MM.1S (cell line): ENCODE results near the gene AXIN2.

Experiments
- CTCF ChIP-seq: fragments of 300-600 bp; sonication (generic); IDR thresholded peaks from 2 replicates; pipeline ENCODE4 v1.5.1; 2016; ENCODE audit warnings: antibody characterized with exemption, low read length, mixed read lengths
- EZH2 ChIP-seq: fragments of 300-600 bp; sonication (generic); optimal IDR thresholded peaks from 2 replicates; pipeline ENCODE3; 2017; ENCODE audit warnings: low read depth, mild to moderate bottlenecking, antibody characterized with exemption, low read length, mixed read lengths

GRCh38 chr17:65589321-65589720 lies 27.9 kb upstream of the AXIN2 start:
- TF ChIP-seq CTCF (no peak), EZH2 (no peak)
